Heart right ventricle (tissue), 16 donors: Measurements from ENCODE around the gene SLC43A2. TPM values are rescaled to one million over a fixed set of nuclear protein-coding genes. Genes with fewer than 3 reads are reported as not detected.

Source experiments
- ATAC-seq, 8 donors: fragments of 200-7000 bp; cut with Tn5 transposase; one replicate each; pipeline ENCODE4 v1.9.1; 2020; ENCODE audit warnings: mild to moderate bottlenecking in 8 of 8, moderate library complexity in 8 of 8, moderate number of reproducible peaks in 1 of 8
- DNase-seq, 2 donors: peaks; one replicate each; pipeline ENCODE4 v3.0.0-alpha.2; 2020
- H3K27ac ChIP-seq, 10 donors: fragments of 200-600 bp; sonication (generic) in 2 of 10; one replicate each; pipeline versions ENCODE4 v1.5.0 to v1.8.0; 2020 to 2022; ENCODE audit warnings: mild to moderate bottlenecking in 3 of 10
- H3K27me3 ChIP-seq, 7 donors: fragments of 200-600 bp; one replicate each; pipeline ENCODE4 v1.8.0; 2021 to 2022; ENCODE audit warnings: mild to moderate bottlenecking in 2 of 7
- H3K36me3 ChIP-seq, 9 donors: fragments of 200-600 bp; sonication (generic) in 1 of 9; one replicate each; pipeline versions ENCODE4 v1.5.0 to v1.8.0; 2020 to 2022; ENCODE audit warnings: mild to moderate bottlenecking in 2 of 9
- H3K4me1 ChIP-seq, 9 donors: fragments of 200-600 bp; sonication (generic) in 1 of 9; one replicate each; pipeline versions ENCODE4 v1.5.0 to v1.8.0; 2020 to 2022; ENCODE audit warnings: mild to moderate bottlenecking in 4 of 9
- H3K4me3 ChIP-seq, 10 donors: fragments of 200-600 bp; sonication (generic) in 2 of 10; one replicate each; pipeline versions ENCODE4 v1.5.0 to v1.8.0; 2020 to 2022; ENCODE audit warnings: mild to moderate bottlenecking in 7 of 10, moderate library complexity in 2 of 10
- H3K9me3 ChIP-seq, 11 donors: fragments of 200-600 bp in 10 of 11; sonication (generic) in 2 of 11; one replicate each; pipeline versions ENCODE4 v1.5.0 to v1.8.0; 2013 to 2022; ENCODE audit warnings: mild to moderate bottlenecking in 2 of 11, control low read depth in 1 of 11, moderate library complexity in 1 of 11
- CTCF ChIP-seq, 9 donors: fragments of 200-600 bp; sonication (generic) in 2 of 9; IDR thresholded peaks; one replicate each; pipeline versions ENCODE4 v1.5.0 to v1.8.0; 2021 to 2022; ENCODE audit warnings: antibody characterized with exemption in 9 of 9, mild to moderate bottlenecking in 5 of 9, moderate library complexity in 1 of 9
- WGBS, 2 donors: extraction: QIAGEN DNeasy Blood & Tissue Kit; methylation state at CpG; one replicate each; pipeline ENCODE4 v1.1.7; 2013; ENCODE audit warnings: inconsistent platforms in 1 of 2; 5-methylcytosine and 5-hydroxymethylcytosine counted together
- intact Hi-C, 10 donors: fragments of 100-400 bp; cut with DNase I; formaldehyde crosslinking; loops; one replicate each; pipeline versions ENCODE4 v1.11.1 to v1.14.2; 2022
- polyA plus RNA-seq, 2 donors: library from polyadenylated mRNA; stranded (reverse); fragments of 200-250 nt; gene quantifications; one replicate each; pipeline ENCODE4 v1.2.3, GENCODE V29; 2013
- total RNA-seq, 10 donors: library from RNA; stranded (reverse); fragmentation: NEBNext Ultra II Directional in 3 of 10; extraction: Animal tissue kit (Norgen Biotek cat#: 25700) in 3 of 10; gene quantifications; one replicate each; pipeline versions ENCODE4 v1.2.1 to v1.2.4, GENCODE V29; 2021 to 2023
- donor health status: Arrhythmogenic right ventricular cardiomyopathy.
- donor health status: ischemic (EF 13 %, LVEDD 7.1; RV severe dilation, severe dysfunction).
- donor health status: healthy with polysubstance abuse.
- donor health status: DM: no; HTN: yes; CAD: no.
- donor health status: DM: no; HTN: no; CAD: no.
- donor health status: ischemic (EF 25% LVEDD 6.9; RV normal size, moderate dysfunction).
- donor health status: ischemic (EF 25% LVEDD 5.7; RV mildly dilated, moderate dysfunction).
- donor health status: healthy.
- donor health status: DM: yes; HTN: yes; CAD: no.
- donor health status: Ischemic cardiomyopathy.
- donor health status: ischemic (EF 35%, LVEDD 5.7; RV mildly dilated, moderate dysfunction).
- donor health status: nonischemic (EF 11% LVEDD 7.7; RV severe dilation, severe dysfunction).
- donor health status: DM: yes; HTN: yes; CAD: no.
- donor health status: PGD.
- donor health status: ischemic (EF 29% LVEDD 5.4; RV normal size, mild dysfunction).
- donor health status: nonischemic (EF 23%, LVEDD 6.1; RV moderate dilation, normal function).

Gene SLC43A2
- total and polyA plus RNA-seq, 12 donors = 1.6 to 16.4 (median 6.1) TPM

- no peaks in the 10 kb centered on the region for H3K27me3 ChIP-seq
- DNase-seq = no peak
- WGBS, 2 donors = 87% methylated on average over 22 of the region's 22 CpGs
- no peak for ATAC-seq
- intact Hi-C loops = no loop called here
- no peak overlapping the region for H3K4me3 ChIP-seq
- TF ChIP-seq CTCF (IDR thresholded peaks at IDR 0.05) = no peak
- peaks cover 10 to 64% (median 46%) of the 10 kb centered on the region in 9 donors for H3K4me1 ChIP-seq
- no peaks in the 10 kb centered on the region for H3K9me3 ChIP-seq
- peak overlapping the region in 1 of 10 donors; percentile 50 for H3K27ac ChIP-seq
- peaks cover 0 to 35% (median 0%) of the 10 kb centered on the region in 9 donors for H3K36me3 ChIP-seq
These were observed 71.1 kb downstream of the SLC43A2 start for GRCh38 chr17:1557355-1558095.

GRCh38 chr17:1555651-1556471 is 72.8 kb downstream of the SLC43A2 start:
- ATAC-seq (peak in 4 of 8 donors; percentile 26 to 41 (median 29)), DNase-seq (no peak)
- Histone ChIP-seq H3K4me3 (no peak overlapping the region), H3K27me3 (no peaks in the 10 kb centered on the region), H3K27ac (peak overlapping the region in 2 of 10 donors; percentile 44 to 79), H3K4me1 (peaks cover 6 to 61% (median 36%) of the 10 kb centered on the region in 9 donors), H3K36me3 (peaks cover 0 to 52% (median 14%) of the 10 kb centered on the region in 9 donors), H3K9me3 (no peaks in the 10 kb centered on the region)
- WGBS, 2 donors = 75 to 79% methylated on average over 15 of the region's 15 CpGs
- TF ChIP-seq CTCF (IDR thresholded peaks at IDR 0.05) = no peak
- intact Hi-C loops = no loop called here

GRCh38 chr17:1554751-1555540 is 73.7 kb downstream of the SLC43A2 start:
- WGBS, 2 donors = 73 to 78% methylated on average over 9 of the region's 9 CpGs
- Histone ChIP-seq H3K36me3 (peaks cover 0 to 61% (median 21%) of the 10 kb centered on the region in 9 donors), H3K9me3 (no peaks in the 10 kb centered on the region), H3K27ac (peak overlapping the region in 2 of 10 donors; percentile 44 to 79), H3K27me3 (no peaks in the 10 kb centered on the region), H3K4me3 (no peak overlapping the region), H3K4me1 (peaks cover 1 to 52% (median 27%) of the 10 kb centered on the region in 9 donors)
- no peak for TF ChIP-seq CTCF (IDR thresholded peaks at IDR 0.05)
- ATAC-seq (no peak), DNase-seq (no peak)
- intact Hi-C loops = no loop called here
